NCI-H1436 treated with DMSO at 0.1 percent for 48 hours (cell line): Measurements from ENCODE around the gene DDX31.
"Not testable (repeated sequence)": the region's sequence is repeated elsewhere in the genome, so short reads cannot be mapped to it uniquely, and the experiment has no call there.

Experiments
- DNase-seq: peaks from one replicate; lab custom pipeline; 2025; lab: John Stamatoyannopoulos, UW

Gene DDX31

GRCh38 chr9:132669698-132670456 lies at the start of gene DDX31:
TSS of gene DDX31 (minus strand) at chr9:132669983. CDS start at chr9:132669934, 49 bp downstream.
- DNase-seq = no peak

GRCh38 chr9:132718381-132718928 lies 48.7 kb upstream of the DDX31 start:
- DNase-seq = not testable (repeated sequence)

GRCh38 chr9:132717326-132717945 lies 47.7 kb upstream of the DDX31 start:
- no peak for DNase-seq

- no peak for DNase-seq
Observed at GRCh38 chr9:132716007-132716406, 46.2 kb upstream of the DDX31 start.

GRCh38 chr9:132712753-132713152 lies 43.0 kb upstream of the DDX31 start:
- no peak for DNase-seq

- no peak for DNase-seq
Observed at GRCh38 chr9:132711846-132712245, 42.1 kb upstream of the DDX31 start.

GRCh38 chr9:132711152-132711551 lies 41.4 kb upstream of the DDX31 start:
- not testable (repeated sequence) for DNase-seq

GRCh38 chr9:132710333-132710732 lies 40.5 kb upstream of the DDX31 start:
- DNase-seq = no peak

GRCh38 chr9:132708769-132709430 lies 39.1 kb upstream of the DDX31 start:
- DNase-seq = no peak

- DNase-seq = no peak
Observed at GRCh38 chr9:132708239-132708638, 38.5 kb upstream of the DDX31 start.

- DNase-seq = no peak
Observed at GRCh38 chr9:132703336-132703735, 33.6 kb upstream of the DDX31 start.

GRCh38 chr9:132702254-132702653 lies 32.5 kb upstream of the DDX31 start:
- DNase-seq = no peak

GRCh38 chr9:132699956-132700355 lies 30.2 kb upstream of the DDX31 start:
- no peak for DNase-seq

- no peak for DNase-seq
Observed at GRCh38 chr9:132698989-132699388, 29.2 kb upstream of the DDX31 start.

GRCh38 chr9:132697230-132697629 lies 27.4 kb upstream of the DDX31 start:
- no peak for DNase-seq

GRCh38 chr9:132694144-132694543 lies 24.4 kb upstream of the DDX31 start:
- no peak for DNase-seq

- no peak for DNase-seq
Observed at GRCh38 chr9:132690696-132691095, 20.9 kb upstream of the DDX31 start.

GRCh38 chr9:132683873-132684272 lies 14.1 kb upstream of the DDX31 start:
- DNase-seq = no peak

- DNase-seq = no peak
Observed at GRCh38 chr9:132681561-132681960, 11.8 kb upstream of the DDX31 start.

- no peak for DNase-seq
Observed at GRCh38 chr9:132679946-132680625, 10.3 kb upstream of the DDX31 start.

GRCh38 chr9:132677976-132678375 lies 8.2 kb upstream of the DDX31 start:
- DNase-seq = no peak

GRCh38 chr9:132674485-132674884 lies 4.7 kb upstream of the DDX31 start:
- DNase-seq = no peak
